Suppressor macrophage treated with lipopolysaccharide for 1 hour (primary cell): ENCODE results near the gene KMT2E.
"Not testable (repeated sequence)": the region's sequence is repeated elsewhere in the genome, so short reads cannot be mapped to it uniquely, and the experiment has no call there.

Source experiments
- DNase-seq, 3 donors: peaks; one replicate each; pipeline ENCODE4 v3.0.0-alpha.2; 2020 to 2022

KMT2E gene

DNA sequence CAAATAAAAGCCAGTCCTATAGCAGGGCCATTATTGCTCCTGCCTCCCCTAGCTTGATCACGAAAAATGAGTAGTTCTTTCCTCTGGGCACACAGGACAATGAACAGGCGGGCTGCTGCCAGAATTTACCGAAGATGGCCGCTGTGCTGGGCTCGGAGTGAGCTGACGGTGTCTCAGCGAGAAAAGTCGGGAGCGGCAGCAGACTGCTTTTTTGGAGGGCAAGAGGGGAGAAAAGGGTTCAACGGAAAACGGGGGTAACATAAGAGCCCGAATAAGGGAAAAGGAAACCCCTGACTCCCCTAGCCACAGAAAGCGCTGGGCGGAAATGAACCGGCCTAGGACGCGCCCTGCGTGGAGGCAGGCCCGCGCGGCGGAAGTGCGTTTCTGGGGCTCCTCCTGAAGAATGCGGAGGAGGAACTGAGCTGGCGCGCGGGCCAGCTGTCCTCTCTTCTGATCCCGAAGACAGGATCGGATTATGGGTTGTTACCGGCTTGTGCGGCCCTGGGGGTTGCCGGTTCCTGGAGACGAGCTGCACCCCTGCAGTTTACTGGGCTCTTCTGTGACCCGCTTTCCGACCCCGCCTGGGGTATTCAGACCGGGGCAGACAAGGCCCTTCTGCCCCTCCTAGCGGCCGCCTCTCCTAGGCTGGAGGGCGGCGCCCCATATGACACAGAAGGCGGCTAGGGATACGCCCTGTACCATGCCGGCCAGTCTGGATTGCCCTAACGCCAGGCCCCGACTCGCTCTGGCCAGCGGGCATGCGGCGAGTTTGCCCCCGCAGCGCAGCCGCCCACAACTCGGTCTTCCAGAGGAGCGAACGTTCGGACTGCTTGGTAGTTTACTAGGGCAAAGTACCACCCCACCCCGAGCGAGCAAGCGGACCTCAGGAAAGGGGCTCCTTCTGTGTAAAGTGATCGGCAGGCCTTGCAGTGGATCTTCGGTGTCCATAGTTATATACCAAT, 30.1 kb upstream of the KMT2E start:
- DNase-seq: peak; percentile 94 to 95 (median 95)

DNA sequence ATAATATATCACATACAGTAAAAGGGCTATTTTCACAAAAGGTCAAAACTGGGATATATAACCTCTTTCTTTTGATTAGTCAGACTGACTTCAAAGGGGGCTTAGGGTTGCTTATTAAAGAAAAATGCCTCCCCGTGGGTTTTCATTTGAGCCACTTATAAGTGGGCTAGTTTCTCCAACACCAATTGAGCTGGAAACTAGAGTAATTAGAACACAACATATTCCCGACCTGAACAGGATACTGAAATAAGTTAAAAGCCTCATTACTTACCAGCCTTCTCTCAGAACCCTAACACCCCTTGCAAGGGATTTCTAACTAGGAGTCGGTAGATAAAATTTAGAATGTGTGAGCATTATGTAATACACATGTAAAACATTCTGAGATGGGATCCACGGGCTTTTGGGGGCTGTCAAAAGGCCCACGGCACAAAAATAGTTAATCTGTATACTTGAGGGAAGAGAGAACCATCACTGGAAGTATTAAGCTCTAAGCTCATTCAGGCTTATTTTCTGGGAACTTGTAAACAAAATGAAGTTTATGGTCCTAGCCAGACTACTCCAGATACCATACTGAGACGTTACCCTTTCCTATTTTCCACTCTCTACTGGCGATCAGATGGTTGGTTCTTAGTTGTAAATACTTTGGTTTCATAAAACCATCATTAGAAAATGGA, 29.3 kb upstream of the KMT2E start:
- DNase-seq: no peak

DNA sequence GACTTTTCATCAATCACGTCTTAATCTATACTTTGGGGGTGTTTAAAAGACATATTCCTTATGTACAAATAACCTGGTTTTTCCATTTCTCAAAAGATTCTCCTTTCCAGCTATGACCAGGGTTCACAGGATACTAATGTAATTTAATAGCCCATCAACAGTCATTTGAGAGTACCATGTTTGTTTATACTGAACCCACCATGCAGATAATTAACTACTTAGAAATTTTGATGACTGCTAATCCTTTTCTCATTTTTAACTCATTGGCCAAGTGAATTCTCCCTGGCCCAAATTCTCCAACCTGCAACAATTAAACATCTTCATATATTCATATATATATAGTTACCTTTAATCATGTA, 28.8 kb upstream of the KMT2E start:
- no peak for DNase-seq

DNA sequence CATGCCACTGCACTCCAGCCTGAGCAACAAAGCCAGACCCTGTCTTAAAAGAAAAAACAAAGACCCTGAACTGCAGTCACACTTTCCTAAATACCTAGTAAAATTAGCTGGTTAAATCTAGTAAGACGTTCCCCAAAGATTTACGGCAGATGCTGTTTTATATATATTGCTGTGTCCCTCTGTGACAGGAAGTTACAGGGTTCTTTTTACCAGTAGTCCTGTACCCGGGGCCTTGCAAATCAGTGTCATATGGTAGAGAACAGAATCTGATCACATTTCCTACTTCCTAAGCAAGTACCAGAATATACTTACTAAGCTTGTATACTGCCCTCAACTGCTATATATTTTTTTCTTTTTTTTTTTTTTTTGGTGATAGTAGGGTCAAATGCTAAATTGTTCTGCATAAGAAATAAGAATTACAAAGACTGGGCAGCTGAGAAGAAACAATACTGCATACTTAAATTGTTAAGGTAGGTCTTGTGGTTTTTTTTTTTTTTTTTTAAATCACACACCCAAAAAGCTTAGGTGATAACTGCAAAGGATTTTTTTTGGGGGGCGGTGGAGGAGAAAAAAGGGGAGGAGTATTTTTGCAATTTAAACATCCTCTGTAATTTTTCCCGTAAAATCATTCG, 27.3 kb upstream of the KMT2E start:
- DNase-seq: no peak

DNA sequence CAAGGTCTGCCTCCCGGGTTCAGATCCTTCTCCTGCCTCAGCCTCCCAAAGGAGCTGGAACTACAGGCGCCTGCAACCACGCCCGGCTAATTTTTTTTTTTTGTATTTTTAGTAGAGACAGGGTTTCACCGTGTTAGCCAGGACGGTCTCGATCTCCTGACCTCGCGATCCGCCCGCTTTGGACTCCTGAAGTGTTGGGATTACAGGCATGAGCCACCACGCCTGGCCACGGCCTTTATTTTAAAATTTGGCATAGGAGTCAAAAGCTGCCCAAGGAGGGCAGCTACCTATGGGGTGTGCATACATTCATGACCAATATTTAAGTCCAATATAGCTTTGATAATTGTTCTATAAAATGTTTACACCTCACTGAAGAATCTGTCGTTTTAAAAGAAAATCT, 26.6 kb upstream of the KMT2E start:
- DNase-seq: not testable (repeated sequence)

DNA sequence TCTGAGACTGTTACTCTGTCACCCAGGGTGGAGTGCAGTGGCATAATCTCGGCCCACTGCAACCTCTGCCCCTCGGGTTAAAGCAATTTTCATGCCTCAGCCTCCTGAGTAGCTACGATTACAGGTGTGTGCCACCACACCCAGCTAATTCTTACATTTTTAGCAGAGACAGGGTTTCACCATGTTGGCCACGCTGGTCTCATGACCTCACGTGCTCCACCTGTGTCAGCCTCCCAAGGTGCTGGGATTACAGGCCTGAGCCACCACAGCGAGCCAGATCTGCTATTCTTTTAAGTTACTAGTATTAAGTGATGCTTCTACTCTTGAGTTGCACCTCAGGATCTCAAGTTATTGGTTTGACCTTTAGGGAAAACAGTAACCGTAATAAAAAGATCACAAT, 23.0 kb upstream of the KMT2E start:
- no peak for DNase-seq

DNA sequence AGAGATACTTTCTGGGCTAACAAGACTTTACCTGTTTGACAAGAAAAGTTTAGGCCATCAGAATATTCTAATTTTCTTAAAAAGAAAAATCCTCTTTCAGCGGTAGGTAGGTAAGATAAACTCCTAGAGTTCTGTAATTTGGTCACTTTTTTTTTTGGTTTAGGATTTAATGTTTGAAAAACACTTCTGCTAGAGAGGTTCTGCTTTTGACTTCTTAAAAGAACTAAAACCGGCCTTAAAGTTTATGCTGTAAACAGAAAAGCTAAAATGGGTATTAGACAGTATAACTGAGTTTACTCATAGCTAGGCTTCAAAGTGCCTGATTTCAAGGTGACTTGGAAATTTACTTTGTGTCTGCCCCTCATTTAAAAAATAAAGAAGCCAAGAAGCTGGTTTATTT, 21.7 kb upstream of the KMT2E start:
- DNase-seq: peak in 1 of 3 donors; percentile 44

DNA sequence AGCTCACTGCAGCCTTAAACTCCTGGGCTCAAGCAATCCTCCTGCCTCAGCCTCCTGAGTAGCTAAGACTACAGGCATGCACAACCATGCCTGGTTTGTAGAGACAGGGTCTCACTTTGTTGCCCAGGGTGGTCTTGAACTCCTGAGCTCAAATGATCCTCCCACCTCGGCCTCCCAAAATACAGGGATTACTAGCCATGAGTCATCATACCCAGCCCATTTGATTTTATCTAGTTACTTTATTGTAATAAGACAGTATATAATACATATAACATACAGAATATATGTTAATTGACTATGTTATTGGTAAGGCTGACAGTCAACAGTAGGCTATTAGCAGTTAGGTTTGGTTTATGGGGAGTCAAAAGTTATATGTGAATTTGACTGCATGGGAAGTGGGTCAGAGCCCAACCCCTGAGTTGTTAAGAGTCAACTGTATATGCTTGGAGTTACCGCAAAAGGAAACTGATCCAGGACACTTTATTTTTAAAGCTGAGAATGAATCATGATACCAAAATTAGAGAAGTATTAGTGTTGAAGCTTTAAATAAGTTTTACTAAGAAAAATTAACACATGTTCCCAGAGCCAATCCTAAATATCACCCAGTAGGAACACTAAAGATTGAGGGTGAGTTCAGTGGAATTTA, 20.7 kb upstream of the KMT2E start:
- peak; percentile 57 to 80 (median 76) for DNase-seq

DNA sequence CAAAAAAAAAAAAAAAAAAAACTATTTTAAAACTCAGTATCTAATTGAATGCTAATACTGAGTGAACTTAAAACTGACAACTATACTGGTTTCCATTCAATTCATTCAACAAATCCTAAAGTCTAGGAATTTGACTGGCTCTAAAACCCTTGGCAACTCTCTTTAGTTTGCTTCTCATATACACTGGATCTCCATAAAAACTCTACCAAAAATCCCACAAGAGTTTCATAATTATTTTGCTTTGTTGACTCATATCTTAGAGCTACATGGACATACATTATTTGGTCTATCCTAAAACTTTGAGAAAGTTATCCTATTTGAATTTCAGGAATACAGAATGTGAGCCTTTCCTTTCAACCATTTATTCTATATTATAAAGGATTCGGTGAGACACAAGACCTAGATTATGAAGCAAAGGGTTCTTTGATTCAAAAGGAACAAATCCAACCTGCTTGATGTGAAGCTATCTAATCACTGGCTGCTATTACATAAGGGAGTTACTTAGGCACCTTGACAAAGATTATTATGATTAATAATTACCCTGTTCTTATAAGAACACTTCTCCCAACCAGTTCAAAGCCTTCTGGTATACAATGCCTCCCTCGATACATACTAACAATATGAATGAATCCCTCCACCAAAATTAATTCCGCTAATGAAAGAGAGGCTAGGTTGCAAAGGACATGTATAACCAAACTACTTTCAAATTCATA, 15.8 kb upstream of the KMT2E start:
- DNase-seq: peak in 2 of 3 donors; percentile 43 to 47

DNA sequence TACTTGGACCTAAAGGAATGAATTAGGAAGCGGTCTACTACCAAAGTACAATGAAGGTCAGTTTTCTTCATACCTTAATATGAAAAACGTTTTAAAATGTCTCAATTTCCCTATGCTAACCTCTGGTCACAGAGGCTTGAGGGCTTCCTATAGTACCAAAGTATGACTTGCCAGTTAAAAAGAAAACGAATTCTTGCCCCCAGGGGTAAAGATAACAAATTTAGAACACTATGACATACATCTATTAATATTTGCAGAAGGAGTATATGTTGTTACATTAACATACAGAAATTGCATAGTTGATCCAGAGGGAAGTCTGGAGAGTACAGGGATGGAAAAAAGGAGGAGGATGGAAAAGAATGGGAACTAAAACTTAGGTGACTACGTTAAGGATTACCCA, 13.8 kb upstream of the KMT2E start:
- no peak for DNase-seq

DNA sequence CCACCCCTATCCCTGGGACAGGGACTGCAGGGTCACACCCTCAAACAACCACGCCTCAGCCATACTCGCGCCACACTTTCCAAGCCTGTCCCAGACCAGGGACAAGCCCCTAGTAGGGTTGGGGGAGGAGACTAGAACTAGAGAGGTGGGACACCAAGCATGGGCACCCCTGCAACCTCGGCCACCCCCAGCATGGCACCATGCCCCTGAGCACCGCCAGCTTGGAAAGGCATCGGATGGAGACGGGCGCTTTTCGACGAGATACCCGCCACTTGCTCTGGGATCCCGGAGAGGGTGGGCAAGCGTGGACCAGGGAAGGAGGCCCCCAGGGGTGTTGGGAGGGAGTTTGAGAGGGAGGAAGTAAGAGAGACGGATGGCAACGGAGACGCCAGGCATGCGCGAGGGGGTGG, 13.1 kb upstream of the KMT2E start:
- DNase-seq: no peak

DNA sequence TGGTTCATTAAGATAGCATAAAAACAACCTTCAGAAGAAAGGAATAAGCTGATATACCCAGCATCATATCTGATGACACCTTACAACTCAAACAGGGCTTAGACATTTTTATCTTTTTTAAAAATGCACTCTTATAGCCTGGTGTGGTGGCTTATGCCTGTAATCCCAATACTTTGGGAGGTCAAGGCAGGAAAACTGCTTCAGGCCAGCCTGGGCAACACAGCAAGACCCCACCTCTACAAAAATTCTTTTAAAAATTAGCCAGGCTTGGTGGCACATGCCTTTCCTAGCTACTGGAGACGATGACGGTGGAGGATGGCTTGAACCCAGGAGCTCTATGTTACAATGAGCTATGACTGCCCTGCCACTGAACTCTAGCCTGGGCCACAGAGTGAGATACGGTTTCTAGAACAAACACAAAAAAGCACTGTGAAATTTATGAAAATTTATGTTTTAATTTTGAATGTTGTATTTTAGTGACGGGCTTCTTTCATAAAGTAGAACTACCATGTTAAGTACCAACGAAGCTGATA, 12.3 kb upstream of the KMT2E start:
- DNase-seq: no peak

DNA sequence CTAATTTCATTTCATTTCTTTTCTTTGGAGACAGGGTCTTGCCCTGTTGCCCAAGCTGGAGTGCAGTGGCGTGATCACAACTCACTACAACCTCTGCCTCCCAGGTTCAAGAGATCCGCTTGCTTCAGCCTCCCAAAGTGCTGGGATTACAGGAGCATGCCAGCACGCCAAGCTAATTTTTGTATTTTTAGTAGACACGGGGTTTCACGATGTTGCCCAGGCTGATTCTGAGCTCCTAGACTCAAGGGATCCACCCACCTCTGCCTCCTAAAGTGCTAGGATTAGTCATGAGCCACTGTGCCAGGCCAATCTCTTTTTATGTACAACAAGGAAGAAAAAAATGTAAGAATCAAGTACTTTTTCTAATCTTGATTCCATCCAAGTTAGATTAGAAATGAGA, 10.7 kb upstream of the KMT2E start:
- DNase-seq: peak; percentile 66 to 74 (median 72)

DNA sequence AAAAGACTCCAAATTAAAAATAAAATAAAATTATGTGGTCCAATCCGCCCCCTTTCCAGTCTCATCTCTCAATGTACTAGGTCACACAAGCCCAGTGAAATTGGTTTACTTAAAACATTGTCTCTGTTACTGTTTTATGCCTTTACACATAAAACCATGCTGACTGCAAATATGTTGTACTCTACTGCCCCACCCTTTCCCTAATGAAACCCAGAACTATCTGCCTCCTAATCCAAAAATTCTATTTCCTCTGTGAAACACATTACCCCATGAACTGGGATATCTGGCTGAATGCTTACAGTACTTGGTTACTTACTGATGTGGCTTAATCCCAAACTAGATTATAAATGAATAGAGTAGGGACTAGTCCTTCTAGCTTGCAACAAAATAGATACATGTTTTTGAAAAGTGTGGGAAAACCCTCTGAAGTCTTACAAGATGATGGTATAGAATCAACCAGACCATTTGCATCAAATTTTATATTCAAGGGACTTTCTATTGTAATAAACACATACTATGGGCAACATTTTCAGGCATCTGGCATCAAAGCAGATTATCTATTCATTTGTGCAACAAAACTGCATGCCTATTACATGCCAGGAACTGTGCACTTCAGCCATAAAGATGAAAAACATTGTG, 10.0 kb upstream of the KMT2E start:
- no peak for DNase-seq

DNA sequence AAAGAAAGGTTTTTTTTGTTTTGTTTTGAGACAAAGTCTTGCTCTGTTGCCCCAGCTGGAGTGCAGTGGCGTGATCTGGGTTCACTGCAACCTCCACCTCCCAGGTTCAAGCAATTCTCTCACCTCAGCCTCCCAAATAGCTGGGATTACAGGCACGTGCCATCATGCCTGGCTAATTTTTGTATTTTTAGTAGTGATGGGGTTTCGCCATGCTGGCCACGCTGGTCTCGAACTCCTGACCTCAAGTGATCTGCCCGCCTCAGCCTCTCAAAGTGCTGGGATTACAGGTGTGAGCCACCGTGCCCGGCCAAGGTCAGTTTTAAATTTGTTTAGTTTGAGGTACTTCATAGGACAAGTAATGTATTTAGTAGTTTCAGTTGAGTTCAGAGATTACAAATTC, 9.0 kb upstream of the KMT2E start:
- not testable (repeated sequence) for DNase-seq

DNA sequence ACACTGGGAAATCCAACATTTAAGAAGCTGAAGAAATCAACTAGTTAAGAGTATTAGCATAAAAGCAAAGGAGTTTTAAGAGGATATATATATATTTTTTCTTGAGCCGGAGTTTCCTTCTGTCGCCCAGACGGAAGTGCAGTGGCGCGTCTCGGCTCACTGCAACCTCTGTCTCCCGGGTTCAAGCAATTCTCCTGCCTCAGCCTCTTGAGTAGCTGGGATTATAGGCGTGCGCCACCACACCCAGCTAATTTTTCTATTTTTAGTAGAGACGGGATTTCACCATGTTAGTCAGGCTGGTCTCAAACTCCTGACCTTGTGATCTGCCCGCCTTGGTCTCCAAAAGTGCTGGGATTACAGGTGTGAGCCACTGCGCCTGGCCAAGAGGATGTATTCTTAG, 8.5 kb upstream of the KMT2E start:
- not testable (repeated sequence) for DNase-seq

DNA sequence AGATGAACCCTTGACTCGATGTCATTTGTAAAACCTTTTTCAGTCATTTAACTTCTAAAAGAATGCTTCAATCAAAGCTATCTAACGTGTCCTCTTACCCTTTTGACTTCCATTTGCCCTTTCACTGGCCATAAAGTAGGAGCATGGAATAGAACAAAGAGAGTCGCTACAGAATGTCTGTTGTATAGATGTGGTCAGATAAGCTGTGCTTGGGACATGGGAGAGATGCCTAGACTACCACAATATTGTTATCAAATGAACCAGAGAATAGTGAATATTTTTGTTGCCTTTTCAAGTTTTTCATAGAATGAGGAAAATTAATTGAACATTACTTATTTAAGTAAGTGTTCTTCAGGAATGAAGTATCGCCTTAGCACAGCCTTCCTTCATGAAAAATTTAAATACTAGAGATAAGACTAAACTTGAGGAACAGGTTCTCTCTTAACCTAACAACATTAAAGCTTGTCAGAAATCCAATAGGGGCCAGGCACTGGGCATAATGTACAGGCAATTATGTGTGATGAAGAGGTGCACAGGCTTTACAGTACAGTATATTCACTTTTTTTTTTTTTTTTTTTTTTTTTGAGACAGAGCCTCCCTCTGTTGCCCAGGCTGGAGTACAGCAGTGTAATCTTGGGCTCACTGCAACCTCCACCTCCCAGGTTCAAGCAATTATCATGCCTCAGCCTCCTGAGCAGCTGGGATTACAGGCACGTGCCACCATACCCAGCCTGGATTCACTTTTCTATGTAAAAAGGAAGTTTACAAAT, 7.5 kb upstream of the KMT2E start:
- no peak for DNase-seq

DNA sequence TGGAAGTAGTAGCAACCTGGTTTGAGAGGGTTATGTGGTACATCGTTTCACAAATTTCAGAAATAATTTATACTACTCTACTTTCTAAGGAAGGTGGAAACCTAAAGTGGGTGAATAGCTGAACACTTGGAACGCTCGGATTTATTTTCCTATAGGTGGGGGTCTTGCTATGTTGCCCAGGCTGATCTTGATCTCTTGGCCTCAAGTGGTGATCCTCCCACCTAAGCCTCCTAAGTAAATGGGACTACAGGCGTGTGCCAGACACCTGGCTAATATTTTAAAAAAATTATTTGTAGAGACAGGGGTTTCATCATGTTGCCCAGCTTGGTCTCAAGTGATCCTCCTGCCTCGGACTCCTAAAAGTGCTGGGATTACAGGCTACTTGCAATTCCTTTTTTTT, 6.7 kb upstream of the KMT2E start:
- no peak for DNase-seq

DNA sequence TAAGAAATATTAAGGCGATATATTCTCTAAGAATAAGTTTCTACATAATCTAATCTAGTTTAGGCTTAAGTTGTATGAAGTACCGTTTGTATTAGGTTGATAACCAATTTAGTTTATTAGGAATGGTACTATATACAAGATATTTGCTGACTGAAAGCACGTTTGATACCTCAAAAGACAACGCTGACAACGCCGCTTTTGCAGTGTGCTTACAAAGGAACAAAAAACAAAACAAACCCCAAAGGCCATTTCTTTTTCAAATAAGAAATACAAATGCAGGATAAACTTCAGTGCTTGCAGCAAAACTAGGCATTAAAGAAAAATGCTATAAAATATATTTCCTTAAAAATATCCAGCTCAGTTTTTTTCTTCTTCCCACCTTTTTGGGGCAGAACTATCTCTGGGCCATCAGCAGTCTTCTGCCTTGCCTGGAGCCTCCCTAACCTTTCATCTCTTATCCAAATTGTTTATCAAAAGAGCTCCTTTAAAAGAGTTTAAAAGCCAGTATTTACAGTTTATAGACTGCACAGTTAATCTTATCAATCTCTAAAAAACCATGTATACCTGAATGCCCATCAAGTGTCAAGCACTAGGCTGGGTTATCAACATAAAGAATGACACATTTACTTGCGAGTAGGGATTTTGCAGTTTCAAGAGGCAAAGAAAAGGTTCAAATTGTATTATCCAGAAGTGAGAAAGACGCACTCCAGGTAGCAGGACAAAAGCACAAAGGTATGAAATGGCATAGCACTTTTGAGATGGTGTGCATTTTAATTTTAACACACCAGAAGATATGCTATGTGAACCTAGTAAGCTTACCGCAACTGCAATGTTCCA, 4.1 kb upstream of the KMT2E start:
- DNase-seq: no peak
